Bronchial epithelial cell (primary cell): ENCODE results near the gene CHTF18. TPM values are rescaled to one million over a fixed set of nuclear protein-coding genes. Genes with fewer than 3 reads are reported as not detected.

Experiments used
- DNase-seq: peaks from one replicate; pipeline ENCODE4 v3.0.0-alpha.2; 2010; ENCODE audit warnings: low read depth
- FAIRE-seq: peaks from 2 replicates; lab custom pipeline; 2011; peaks lifted over from hg19 to GRCh38; lab: Jason Lieb, UNC
- H3K27me3 ChIP-seq: 2 replicates; pipeline ENCODE4 v1.5.1; 2011; ENCODE audit warnings: low read length; ENCODE audit not compliant: control insufficient read depth, insufficient read depth
- H3K36me3 ChIP-seq: 2 replicates; pipeline ENCODE4 v1.5.1; 2011; ENCODE audit warnings: low read length; ENCODE audit not compliant: control insufficient read depth, insufficient read depth
- H3K4me3 ChIP-seq: 2 replicates; pipeline ENCODE4 v1.5.1; 2011; ENCODE audit warnings: mild to moderate bottlenecking, low read depth, low read length, control low read depth
- total RNA-seq: library from RNA; depleted of rRNA; stranded (reverse); fragments of >200 nt; gene quantifications from 2 replicates; pipeline ENCODE4 v1.2.1, GENCODE V29; 2014
- TF ChIP-seq, protein P1 (sequence below): IDR thresholded peaks from 2 replicates; pipeline ENCODE4 v1.5.1; 2011; ENCODE audit warnings: mild to moderate bottlenecking, moderate library complexity, low read length, control low read depth, inconsistent platforms; ENCODE audit not compliant: insufficient read depth, severe bottlenecking

CHTF18 gene
- total RNA-seq, 1 donor from 2014 or later = 1.6 TPM

DNA sequence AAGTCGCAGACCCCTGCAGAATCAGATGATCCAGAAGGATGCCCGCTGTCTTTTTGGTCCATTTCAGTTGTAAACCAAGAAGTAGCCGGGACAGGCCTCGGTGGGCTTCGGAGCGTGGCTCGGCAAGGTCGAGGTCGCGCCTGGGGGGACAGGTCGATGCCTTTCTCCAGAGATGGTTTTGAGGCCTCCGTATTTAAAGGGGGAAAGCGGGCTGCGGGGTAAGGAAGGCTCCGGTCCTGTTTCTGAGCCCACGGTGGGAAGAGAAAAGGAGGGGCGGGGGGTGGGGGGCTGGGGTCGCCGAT lies 19.6 kb downstream of the CHTF18 start:
- Histone ChIP-seq H3K27me3 (no peaks in the 10 kb centered on the region), H3K36me3 (no peaks in the 10 kb centered on the region), H3K4me3 (peak overlapping the region; percentile 75)
- FAIRE-seq = no peak
- no peak for DNase-seq
- TF ChIP-seq, protein P1, sequence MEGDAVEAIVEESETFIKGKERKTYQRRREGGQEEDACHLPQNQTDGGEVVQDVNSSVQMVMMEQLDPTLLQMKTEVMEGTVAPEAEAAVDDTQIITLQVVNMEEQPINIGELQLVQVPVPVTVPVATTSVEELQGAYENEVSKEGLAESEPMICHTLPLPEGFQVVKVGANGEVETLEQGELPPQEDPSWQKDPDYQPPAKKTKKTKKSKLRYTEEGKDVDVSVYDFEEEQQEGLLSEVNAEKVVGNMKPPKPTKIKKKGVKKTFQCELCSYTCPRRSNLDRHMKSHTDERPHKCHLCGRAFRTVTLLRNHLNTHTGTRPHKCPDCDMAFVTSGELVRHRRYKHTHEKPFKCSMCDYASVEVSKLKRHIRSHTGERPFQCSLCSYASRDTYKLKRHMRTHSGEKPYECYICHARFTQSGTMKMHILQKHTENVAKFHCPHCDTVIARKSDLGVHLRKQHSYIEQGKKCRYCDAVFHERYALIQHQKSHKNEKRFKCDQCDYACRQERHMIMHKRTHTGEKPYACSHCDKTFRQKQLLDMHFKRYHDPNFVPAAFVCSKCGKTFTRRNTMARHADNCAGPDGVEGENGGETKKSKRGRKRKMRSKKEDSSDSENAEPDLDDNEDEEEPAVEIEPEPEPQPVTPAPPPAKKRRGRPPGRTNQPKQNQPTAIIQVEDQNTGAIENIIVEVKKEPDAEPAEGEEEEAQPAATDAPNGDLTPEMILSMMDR = no peak

DNA sequence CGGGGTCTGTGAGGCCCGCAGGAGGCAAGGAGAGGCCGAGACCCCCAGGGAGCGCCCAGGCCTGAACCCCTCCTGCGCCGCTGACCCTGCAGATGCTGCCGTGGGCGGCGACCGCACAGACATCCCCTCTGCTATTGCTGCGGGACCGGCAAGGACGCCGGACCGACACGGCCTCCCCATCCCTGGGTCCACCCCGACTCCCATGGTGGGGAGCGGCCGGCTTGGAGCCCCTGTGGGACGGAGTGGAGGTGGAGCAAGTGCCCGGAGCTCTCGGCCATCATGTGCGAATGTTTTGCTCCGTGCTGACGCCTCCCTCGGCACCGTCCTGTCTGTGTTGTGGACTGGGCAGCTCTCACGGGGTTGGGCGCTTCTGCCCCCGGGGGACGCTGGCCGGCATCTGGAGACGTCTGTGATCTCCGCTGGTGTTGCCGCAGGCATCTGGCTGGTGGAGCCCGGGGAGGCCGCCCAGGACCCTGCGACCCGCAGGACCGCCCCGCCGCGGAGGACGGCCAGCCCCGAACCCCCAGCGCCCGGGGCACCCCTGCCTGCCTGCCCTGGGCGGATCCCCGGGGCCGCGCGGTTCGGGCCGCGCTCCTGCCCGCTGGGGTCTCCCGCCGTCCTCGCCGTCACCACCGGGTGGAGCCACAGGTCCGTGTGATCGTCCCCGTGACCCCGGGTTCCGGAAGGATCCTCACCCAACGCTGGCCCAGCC lies 24.9 kb downstream of the CHTF18 start:
- peaks cover 3% of the 10 kb centered on the region for H3K27me3 ChIP-seq
- TF ChIP-seq, protein P1 = peak; percentile 48
- FAIRE-seq (no peak), DNase-seq (no peak)
- no peak overlapping the region for H3K4me3 ChIP-seq
- no peaks in the 10 kb centered on the region for H3K36me3 ChIP-seq

- Histone ChIP-seq H3K4me3 (no peak overlapping the region), H3K36me3 (no peaks in the 10 kb centered on the region), H3K27me3 (peaks cover 3% of the 10 kb centered on the region)
- no peak for DNase-seq
- TF ChIP-seq, protein P1 = no peak
- no peak for FAIRE-seq
These were observed 25.5 kb downstream of the CHTF18 start for GRCh38 chr16:813916-814412.

GRCh38 chr16:814974-815373 lies 26.6 kb downstream of the CHTF18 start:
- Histone ChIP-seq H3K36me3 (no peaks in the 10 kb centered on the region), H3K27me3 (peaks cover 3% of the 10 kb centered on the region), H3K4me3 (no peak overlapping the region)
- DNase-seq (no peak), FAIRE-seq (no peak)
- TF ChIP-seq, protein P1 = no peak

GRCh38 chr16:815861-816260 lies 27.4 kb downstream of the CHTF18 start:
- H3K27me3 ChIP-seq = peaks cover 3% of the 10 kb centered on the region
- no peak for FAIRE-seq
- DNase-seq = no peak
- TF ChIP-seq, protein P1 = no peak
- H3K36me3 ChIP-seq = no peaks in the 10 kb centered on the region
- no peak overlapping the region for H3K4me3 ChIP-seq
